Esophagus mucosa (tissue), 1 donor: ENCODE measurements around the gene RNF115. TPM values are rescaled to one million over a fixed set of nuclear protein-coding genes. Genes with fewer than 3 reads are reported as not detected.
"Not testable (repeated sequence)": the region's sequence is repeated elsewhere in the genome, so short reads cannot be mapped to it uniquely, and the experiment has no call there.

Experiments used
- ATAC-seq: fragments of 200-7000 bp; cut with Tn5 transposase; one replicate; pipeline ENCODE4 v1.9.1; 2020
- total RNA-seq: library from RNA; stranded (reverse); gene quantifications from one replicate; pipeline ENCODE4 v1.2.4, GENCODE V29; 2023
- donor health status: DM: yes; HTN: yes; CAD: no.

Gene RNF115
- total RNA-seq, 1 donor from 2014 or later: 6.7 TPM

DNA sequence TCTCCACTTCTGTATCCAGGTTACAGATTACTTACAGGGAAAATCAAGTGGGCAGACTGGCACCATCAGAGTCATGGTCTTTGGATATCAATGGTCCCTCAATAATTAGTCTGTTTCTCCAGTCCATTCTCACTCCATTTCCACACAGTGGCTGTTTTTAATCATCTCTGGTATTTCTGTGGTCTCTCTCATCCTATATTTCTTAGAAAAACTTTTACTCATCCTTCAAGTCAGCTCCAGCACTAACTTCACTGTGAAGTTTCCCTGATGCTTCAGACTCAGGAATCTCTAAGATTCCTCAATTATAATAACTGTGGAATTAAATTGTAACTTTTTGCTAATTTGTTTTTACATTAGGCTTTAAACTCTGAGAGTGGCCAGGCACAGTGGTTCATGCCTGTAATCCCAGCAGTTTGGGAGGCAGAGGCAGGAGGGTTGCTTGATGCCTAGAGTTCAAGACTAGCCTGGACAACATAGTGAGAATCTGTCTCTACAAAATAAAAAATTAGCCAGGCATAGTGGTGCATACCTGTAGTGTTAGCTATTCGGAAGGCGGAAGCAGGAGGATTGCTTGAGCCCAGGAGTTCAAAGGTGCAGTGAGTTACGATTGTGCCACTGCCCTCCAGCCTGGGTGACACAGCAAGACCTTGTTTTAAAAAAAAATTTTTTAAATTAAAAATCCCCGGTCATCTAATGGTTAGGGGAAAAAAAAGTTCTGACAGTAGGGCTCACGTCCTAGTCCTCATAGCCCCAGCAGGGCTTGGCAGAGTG lies 94.0 kb downstream of the RNF115 start:
- no peak for ATAC-seq

- ATAC-seq: no peak
These were observed 94.7 kb downstream of the RNF115 start for GRCh38 chr1:145729196-145729595.

DNA sequence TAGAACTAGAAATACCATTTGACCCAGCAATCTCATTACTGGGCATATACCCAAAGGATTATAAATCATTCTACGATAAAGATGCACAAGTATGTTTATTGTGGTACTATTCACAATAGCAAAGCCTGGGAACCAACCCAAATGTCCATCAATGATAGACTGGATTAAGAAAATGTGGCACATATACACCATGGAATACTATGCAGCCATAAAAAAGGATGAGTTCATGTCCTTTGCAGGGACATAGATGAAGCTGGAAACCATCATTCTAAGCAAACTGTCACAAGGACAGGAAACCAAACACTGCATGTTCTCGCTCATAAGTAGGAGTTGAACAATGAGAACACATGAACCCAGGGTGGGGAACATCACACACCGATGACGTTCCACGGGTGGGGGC lies 97.7 kb downstream of the RNF115 start:
- ATAC-seq: not testable (repeated sequence)

DNA sequence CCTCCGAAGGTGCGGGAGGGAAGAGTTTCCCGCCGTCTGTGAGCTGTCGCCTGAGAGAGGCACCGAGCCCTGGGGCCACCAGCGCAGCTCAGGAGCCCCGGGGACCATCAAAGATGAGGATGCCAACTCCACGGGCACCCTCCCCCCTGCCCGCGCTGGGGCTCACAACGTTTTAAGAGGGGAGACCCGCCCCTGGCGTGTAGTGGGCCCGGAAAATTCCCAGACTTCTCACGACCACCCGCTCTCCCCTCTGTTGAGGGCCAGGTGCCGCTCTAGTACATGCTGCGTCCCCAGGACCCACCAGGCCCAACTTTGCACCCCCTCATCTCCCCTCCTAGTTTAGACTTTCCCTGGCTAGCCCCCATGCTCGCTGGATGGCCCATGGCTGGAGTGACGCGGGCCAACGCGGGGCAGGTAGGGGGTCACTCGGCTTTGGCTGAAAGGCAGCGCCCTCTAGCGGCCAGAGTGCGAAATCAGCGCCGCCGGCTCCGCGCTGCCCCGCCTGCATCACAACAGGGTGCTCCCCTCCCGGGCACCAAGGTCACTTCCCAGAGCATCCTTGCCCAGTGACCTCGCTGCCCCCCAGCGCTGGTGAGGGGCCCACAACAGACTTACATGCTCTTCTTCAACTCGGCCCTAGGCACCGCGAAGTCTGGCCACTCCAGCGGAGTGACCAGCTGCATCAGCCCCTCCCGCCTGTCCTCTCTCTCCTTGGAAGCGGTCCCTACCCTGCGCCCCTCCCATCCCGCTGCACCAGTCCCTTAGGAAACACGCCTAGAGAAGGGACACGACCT lies 102.8 kb downstream of the RNF115 start:
- peak; percentile 82 for ATAC-seq

- peak; percentile 14 for ATAC-seq
These were observed 103.4 kb downstream of the RNF115 start for GRCh38 chr1:145720556-145720877.

DNA sequence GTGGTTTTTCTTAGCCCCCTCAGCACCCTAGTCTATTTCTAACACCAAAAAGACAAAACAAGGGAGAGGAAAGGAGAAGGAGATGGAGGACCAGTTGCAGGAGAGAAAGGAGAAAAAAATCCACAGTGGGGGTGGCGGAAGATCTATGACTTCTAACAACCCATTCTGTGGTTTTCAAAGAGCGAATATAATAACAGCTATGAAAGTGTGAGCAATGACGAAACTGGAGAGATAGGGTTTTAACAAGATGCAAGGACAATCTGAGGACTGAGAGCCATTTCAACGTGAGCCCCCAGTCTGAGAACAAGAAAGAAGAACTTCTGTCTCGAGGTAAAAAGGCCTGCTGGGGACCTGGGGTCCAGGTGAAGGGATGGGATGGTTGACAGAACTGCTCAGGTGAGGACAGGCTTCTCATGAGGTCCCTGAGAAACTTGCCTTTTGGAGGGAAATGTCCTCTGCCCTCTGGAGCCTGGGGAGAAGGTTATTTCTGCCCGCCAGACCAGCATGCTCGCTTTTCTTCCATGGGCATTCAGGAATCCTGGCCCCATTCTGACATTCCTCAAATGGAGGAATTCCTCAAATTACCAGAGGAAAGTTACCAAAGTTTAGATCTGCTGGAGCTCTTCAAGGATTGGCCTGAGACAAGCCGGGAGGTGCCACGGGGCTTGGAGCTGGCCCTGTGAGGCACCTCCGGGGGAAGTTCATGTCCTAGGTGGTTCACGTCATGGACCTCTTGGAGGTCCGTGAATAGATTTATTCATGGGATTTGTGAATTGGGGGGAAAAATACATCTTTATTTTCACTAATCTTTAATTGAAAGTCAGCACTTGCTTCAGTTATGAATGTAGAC lies 104.4 kb downstream of the RNF115 start, which contains the start of gene CD160:
Gene CD160, plus strand, starts transcription at position 270 of the 850 bp plus-strand sequence. CDS start 8,829 bp downstream, outside the sequence.
- ATAC-seq: no peak

- not testable (repeated sequence) for ATAC-seq
These were observed 105.4 kb downstream of the RNF115 start for GRCh38 chr1:145718465-145718864.

DNA sequence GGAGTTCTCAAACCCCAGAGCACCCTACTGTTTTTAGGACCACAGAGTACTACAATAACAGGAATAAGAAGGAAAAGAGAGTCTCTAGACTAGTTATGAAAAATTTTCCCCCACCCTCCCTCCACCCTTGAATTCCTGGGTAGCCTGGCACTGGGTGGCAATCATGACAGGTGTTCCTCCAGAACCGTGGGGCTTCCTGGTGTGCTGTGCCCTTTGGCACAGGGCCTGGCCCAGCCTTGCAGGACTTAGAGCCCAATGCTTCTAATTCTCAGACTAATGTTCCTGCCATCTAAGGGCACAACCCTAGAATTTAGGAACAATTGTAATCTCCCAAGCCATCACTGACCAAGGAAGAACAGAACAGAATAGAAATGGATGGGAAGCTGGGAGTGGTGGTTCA lies 106.1 kb downstream of the RNF115 start:
- ATAC-seq: no peak

GRCh38 chr1:145716641-145717345 lies 107.1 kb downstream of the RNF115 start:
- no peak for ATAC-seq

- no peak for ATAC-seq
These were observed 109.3 kb downstream of the RNF115 start for GRCh38 chr1:145714524-145715111.

GRCh38 chr1:145711213-145711651 lies 112.7 kb downstream of the RNF115 start:
- ATAC-seq: no peak

DNA sequence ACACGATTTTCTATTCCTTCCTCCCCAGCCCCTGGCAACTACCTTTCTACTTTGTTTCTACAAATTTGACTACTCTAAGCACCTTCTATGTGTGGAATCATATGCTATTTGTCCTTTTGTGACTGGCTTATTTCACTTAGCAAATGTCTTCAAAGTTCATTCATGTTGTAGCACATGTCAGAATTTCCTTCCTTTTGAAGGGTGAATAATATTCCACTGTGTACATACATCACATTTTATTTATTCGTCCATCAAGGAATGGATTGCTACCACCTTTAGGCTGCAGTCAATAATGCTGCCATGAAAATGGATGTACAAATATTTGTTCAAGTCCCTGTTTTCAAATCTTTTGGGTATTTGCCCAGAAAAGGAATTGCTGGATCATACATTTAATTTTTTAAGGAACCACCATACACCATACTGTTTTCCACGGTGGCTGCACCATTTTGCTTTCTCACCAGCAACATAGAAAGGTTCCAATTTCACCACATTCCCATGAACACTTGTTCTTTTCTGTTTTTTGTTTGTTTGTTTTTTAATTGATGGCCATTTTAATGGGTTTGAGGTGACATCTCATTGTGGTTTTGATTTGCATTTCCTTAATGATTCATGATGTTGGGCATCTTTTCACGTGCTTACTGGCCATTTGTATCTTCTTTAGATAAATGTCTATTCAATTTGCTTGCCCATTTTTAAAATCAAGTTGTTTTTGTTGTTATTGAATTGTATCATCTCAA lies 113.4 kb downstream of the RNF115 start:
- no peak for ATAC-seq

DNA sequence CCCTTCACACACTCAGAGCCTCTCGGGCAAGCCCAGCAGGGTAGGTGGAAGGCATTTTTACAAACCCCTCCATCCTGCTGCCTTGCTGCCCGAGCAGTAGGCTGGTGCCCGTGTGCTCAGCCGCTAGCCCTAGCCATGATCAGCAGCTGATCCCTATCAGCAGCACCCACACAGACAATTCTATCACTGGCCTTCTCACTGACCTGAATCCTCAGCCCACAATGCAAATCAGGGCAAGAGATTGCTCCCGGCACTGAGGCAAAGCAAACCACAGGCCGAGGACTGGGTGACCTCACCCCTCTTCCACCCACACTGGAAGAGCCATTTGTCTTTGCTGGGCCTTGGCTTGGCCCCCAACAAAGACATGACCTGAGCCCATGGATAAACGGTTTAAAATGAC lies 115.8 kb downstream of the RNF115 start:
- no peak for ATAC-seq

GRCh38 chr1:145707183-145707867 lies 116.6 kb downstream of the RNF115 start, which contains the start of gene PDZK1:
TSS of gene PDZK1 (minus strand) at chr1:145707368. CDS start at chr1:145688021, 19,347 bp downstream.
- no peak for ATAC-seq

DNA sequence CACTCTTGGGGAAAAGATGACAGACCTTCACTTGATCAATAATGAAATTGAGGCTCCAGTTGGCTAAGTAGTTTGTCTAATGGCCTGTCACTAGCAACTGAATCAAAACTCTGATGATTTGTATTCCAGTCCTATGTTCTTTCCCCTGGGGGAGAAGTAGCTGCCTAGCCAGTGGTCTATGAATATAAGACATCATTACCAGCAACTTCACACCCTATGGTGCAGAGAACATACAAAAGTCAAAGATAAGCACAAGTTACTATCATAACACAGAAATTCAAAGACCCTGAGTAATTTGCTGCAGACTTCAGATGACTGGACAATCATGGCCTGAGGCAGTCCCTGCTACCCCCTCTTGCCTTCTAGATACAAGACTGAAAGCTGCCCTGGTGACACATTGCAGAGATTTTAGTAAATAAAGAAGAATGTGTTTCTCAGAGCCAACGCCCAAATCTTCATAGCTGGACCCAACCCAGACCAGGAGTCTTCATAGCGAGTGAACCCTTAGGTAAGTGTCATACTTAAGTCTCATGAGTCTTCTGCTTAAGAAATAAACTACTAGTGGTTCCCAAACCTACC lies 117.7 kb downstream of the RNF115 start:
- ATAC-seq: peak; percentile 77

DNA sequence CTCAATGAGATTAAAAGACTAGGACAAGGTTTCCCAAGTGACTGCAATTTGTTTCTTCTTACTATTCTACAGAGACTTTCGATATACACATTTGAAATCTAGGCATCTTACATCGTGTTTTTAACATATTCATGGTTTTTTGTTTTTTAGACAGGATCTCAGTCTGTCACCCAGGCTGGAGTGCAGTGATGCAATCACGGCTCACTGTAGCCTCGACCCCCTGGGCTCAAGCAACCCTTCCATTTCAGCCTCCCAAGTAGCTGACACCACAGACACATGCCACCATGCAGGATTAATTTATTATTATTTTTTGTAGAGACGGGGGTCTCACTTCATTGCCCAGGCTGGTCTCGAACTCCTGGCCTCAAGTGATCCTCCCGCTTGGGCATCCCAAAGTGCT lies 118.3 kb downstream of the RNF115 start:
- ATAC-seq: no peak

DNA sequence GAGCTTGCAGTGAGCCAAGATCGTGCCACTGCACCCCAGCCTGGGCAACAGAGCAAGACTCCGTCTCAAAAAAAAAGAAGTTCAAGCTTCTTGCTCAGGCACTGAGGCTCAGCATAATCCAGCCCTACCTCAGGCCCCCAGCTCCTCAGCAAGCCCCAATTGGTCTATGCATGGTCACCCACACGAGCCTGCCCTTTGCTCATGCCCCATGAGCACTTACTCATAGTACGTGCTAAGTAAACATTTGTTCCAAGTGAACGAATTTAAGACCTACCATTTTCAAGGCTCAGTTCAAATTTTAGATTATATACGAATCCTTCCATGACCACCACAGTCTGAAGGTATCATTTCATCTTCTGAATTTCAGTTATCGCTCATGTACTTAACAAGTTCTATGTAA lies 121.1 kb downstream of the RNF115 start:
- ATAC-seq: no peak

- no peak for ATAC-seq
These were observed 121.8 kb downstream of the RNF115 start for GRCh38 chr1:145702052-145702451.

- ATAC-seq: no peak
These were observed 122.5 kb downstream of the RNF115 start for GRCh38 chr1:145701306-145701862.

- no peak for ATAC-seq
These were observed 127.3 kb downstream of the RNF115 start for GRCh38 chr1:145696630-145696960.
